Upper lobe of left lung (tissue), 4 donors: ENCODE results near the gene PPP1R2.

Source experiments
- EP300 ChIP-seq, 4 donors: sonication (generic); formaldehyde crosslinking; IDR thresholded peaks; one replicate each; pipeline ENCODE4 v1.5.1; 2017; ENCODE audit warnings: antibody characterized with exemption in 4 of 4, control low read depth in 2 of 4
- POLR2A ChIP-seq, 4 donors: fragments of 450-650 bp; IDR thresholded peaks; one replicate each; pipeline ENCODE4 v1.5.1; 2016 to 2017; ENCODE audit warnings: antibody characterized with exemption in 4 of 4, mild to moderate bottlenecking in 2 of 4
- TF ChIP-seq, protein P1 (sequence below), 6 experiments: fragments of 450-650 bp in 4 of 6; fragments of 200-600 bp in 2 of 6; sonication (generic) in 2 of 6; IDR thresholded peaks; one replicate each; pipeline ENCODE4 v1.5.1; 2016 to 2019; ENCODE audit warnings: antibody characterized with exemption in 6 of 6

DNA sequence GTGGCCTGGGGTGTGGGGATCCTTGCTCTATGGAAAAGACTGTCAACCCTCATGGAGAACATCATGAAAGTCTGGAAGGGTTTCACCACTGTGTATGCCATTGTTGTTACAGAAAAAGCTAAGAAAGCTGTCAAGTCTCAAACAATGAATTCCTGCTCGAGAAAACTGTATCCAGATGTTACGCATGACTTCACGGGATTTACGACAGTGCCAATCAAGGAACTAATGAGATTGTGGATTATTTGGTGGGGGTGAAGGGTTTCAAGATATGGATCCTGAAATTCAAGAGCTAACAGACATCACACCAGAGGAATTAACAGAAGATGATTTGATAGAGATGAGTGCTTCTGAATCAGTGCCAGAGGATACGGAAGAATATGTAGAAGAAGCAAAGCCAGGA lies 7.8 kb downstream of the PPP1R2 start:
- TF ChIP-seq, protein P1, sequence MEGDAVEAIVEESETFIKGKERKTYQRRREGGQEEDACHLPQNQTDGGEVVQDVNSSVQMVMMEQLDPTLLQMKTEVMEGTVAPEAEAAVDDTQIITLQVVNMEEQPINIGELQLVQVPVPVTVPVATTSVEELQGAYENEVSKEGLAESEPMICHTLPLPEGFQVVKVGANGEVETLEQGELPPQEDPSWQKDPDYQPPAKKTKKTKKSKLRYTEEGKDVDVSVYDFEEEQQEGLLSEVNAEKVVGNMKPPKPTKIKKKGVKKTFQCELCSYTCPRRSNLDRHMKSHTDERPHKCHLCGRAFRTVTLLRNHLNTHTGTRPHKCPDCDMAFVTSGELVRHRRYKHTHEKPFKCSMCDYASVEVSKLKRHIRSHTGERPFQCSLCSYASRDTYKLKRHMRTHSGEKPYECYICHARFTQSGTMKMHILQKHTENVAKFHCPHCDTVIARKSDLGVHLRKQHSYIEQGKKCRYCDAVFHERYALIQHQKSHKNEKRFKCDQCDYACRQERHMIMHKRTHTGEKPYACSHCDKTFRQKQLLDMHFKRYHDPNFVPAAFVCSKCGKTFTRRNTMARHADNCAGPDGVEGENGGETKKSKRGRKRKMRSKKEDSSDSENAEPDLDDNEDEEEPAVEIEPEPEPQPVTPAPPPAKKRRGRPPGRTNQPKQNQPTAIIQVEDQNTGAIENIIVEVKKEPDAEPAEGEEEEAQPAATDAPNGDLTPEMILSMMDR (IDR thresholded peaks at IDR 0.05), result no peak
- TF ChIP-seq POLR2A (IDR thresholded peaks at IDR 0.05), result no peak
- TF ChIP-seq EP300 (IDR thresholded peaks at IDR 0.05), result no peak
